Activated CD8-positive, alpha-beta memory T cell treated with anti-CD3 and anti-CD28 coated beads for 1 hour (primary cell): ENCODE data around the gene TNNI3.
"Not testable (repeated sequence)": the region's sequence is repeated elsewhere in the genome, so short reads cannot be mapped to it uniquely, and the experiment has no call there.

Experiments used
- DNase-seq, 2 donors: peaks; one replicate each; pipeline ENCODE4 v3.0.0-alpha.2; 2020; ENCODE audit warnings: low read depth in 1 of 2; ENCODE audit errors: extremely low read depth in 1 of 2

TNNI3 gene

DNA sequence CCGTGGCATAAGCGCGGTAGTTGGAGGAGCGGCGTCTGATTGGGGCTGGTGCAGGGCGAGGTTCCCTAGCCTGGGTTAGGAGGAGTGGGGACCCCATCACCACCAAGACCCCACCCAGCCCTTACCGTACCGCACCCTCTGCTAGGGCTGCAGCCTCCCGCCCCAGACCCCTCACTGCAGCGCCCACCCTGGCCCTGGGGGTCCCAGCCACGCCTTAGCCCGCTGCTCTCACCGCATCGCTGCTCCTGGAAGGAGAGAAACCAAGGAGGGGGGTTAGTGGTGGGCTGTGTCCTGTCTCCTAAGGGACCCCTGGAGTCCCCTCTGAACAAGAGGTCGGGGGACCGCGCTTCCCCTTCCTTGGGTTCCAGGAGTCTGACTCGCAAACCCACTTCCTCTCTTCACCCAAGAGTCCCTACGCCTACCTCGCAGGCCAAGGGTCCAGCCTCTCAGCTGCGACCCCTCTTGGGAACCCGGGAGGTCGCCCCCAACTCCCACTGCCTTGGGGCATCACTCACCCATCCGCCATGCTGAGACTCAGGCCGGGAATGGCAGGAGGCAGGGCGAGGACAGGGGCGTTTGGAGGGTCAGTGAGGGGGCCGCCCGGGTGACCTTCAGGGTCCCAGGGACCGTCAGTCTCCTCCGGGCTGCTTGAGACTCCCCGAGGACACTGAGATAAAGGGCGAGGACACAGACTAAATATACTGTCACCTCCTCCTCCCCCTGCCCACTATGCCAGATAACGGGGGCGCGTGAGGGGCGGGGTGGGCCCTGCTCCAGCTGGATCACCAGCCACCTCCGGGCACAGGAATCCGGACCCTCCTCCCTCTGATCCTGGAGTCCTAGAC lies at the start of gene TNNI3:
TSS of gene TNNI3 (minus strand) at position 669 of the 845 bp plus-strand sequence. CDS start at position 526, 143 bp downstream.
- DNase-seq: no peak

GRCh38 chr19:55206664-55207500 lies 49.4 kb upstream of the TNNI3 start:
- DNase-seq: peak in 1 of 2 donors; percentile 10

DNA sequence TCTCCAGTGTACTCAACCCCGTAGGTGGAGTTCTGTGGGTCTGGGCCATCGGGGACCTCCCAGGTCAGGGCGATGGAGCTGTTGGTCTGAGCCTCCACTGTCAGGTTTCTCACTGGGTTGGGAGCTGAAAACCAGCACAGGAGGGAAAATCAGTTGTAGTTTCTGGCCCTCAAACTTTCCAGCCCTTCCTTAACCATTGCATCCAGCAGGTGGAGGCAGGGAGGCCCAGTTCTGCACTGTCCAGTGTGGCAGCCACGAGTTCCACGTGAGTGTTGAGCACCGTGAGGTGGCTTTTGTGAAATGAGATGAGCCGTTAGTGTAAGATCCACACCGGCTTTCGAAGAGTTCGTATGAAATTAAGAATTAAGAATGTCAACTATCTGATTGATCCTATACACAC lies 44.7 kb upstream of the TNNI3 start:
- not testable (repeated sequence) for DNase-seq

DNA sequence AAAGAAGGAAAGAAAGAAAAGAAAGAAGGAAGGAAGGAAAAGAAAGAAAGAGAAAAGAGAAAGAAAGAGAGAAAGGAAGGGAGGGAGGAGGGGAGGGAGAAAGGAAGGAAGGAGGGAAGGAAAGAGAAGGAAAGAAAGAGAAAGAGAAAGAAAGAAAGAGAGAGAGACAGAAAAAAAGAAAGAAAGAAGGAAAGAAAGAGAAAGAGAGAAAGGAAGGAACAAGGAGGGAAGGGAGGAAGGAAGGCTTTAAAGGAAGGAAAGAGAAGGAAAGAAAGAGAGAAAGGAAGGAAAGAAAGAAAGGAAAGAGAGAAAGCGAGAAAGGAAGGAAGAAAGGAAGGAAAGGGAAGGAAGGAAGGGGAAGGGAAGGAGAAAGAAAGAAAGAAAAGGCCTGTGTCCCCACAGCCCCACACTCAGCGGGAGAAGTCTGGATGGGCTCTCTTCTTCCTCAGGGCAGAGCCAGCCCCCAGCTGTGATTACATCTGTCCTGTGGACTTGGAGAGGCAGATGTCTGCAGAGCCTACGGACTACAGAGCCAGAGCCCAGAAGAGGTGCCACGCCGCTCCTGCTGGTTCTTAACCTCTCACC lies 42.2 kb upstream of the TNNI3 start:
- DNase-seq: no peak

GRCh38 chr19:55198651-55199050 lies 41.1 kb upstream of the TNNI3 start:
- no peak for DNase-seq

DNA sequence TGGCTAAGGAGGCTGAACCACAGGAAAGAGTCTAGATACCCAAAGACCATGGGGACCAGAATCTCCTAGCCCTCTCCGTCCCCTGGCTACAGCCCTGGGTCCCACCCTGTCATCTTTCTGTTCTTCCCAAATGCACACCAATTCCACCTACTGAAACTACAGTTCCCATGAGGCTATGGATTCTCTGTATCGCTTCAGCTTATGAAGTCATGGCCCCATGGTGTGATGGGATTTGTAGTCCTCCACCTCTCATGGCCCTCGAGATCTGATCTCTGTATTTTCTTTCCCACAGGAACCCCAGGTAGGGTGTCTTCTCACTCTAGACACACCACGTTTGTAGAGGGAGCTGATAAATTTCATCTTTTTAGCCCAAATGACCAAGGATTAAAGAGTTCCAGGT lies 40.0 kb upstream of the TNNI3 start:
- no peak for DNase-seq

- no peak for DNase-seq
These were observed 39.3 kb upstream of the TNNI3 start for GRCh38 chr19:55196803-55197202.

DNA sequence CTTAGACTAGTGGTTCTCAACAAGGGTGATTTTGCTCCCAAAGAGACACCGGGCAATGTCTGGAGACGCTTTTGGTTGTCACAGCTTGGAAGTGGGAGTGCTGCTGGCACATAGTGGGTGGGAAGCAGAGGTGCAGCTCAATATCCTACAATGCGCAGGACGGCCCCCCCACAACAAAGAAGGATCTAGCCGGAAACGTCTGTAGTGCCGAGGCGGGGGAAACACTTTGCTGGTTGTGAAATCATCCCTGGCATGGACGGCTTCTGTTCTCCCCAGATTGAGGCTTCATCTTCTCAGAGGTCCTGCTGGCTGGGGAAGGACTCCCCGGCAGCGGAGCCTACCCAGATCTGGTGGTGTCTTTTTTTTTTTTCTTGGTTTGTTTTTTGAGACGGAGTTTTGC lies 35.9 kb upstream of the TNNI3 start:
- DNase-seq: no peak

DNA sequence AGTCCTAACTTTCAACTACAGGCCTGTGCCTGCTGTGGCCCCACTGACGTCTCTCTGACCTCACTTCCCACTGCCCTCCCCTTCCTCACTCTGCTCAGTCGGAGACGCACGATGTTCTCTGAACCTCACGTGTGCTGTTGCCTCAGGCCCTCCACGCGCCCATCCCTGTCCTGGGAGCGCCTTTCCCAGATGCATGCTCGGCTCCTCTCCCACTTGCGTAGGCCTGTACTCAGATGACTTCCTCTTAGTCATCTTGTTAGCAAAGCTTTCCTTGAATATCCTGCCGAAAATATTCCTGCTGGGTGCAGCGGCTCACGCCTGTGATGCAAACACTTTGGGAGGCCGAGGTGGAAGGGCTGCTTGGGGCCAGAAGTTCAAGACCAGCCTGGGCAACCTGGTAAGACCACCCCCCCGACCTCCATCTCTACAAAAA lies 31.9 kb upstream of the TNNI3 start:
- DNase-seq: no peak

- DNase-seq: no peak
These were observed 31.1 kb upstream of the TNNI3 start for GRCh38 chr19:55188625-55189024.

GRCh38 chr19:55186080-55186479 lies 28.5 kb upstream of the TNNI3 start:
- DNase-seq: no peak

GRCh38 chr19:55181740-55182139 lies 24.2 kb upstream of the TNNI3 start:
- no peak for DNase-seq

DNA sequence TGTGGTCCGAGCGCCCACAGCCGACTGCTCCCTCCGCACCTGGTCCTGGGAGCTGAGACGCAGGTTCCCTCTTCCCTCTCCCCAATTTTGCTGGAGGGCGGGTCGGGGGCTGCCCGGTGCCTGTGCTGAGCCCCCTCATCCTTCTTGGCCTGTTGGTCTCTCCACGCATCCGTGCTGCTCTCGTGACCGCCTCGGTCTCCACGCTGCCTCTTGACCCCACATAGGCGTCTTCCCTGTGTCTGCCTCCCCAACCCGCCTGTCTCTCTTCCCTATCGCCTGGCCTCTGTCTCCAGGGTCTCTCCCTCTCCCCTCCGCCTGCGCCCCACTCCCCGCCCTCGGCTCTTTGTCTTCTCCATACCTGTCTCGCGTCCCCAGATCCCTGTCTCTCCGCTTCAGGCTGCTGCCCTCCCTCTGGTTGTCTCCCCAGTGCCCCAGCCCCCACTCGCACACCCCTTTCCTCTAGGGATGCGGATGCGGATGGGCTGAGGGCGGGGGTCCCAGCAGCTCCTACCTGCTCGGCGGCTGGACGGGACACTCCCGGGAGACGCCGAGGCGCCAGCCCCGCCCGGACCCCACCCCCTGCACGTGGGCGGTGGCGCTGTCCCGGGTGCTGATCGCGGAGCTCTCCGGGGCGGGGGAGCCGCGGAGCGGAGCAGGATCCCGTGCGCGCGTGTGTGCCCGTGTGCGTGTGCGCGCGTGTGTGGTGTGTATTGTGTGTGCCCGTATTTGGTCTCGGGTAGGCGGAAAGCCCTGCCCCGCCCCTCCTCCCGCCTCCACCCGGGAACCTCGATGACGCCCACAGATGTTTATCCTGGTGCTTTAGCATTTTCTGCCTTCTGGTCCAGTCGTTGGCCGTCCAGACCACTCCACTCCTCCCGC lies 22.3 kb upstream of the TNNI3 start, which contains the start of gene SYT5:
TSS of gene SYT5 (minus strand) at position 684 of the 879 bp plus-strand sequence. CDS start 1,248 bp downstream, outside the sequence.
- DNase-seq: peak in 1 of 2 donors; percentile 62

GRCh38 chr19:55178781-55179599 lies 21.5 kb upstream of the TNNI3 start:
- DNase-seq: peak; percentile 92 to 93

DNA sequence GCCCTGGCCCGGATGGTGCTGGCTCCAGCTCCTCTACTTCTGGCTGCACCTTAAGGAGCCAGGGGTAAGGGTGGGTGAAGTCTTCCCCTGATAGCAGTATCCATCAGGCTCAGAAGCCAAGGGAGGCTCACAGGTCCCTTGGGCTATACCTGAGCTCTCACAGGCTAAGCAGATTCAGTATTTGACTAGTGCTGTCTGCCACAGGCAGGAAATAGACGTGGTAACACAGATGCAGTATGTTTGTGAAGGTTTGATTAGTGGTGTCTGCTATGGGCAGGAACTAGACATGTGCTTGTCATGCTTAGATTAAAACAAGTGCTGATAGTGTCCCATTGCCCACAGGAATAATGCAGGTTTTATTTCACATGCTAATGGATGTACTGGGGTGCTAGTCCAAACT lies 18.5 kb upstream of the TNNI3 start:
- no peak for DNase-seq

- DNase-seq: no peak
These were observed 17.8 kb upstream of the TNNI3 start for GRCh38 chr19:55175117-55175867.

GRCh38 chr19:55174425-55175116 lies 17.0 kb upstream of the TNNI3 start:
- no peak for DNase-seq

GRCh38 chr19:55173714-55174409 lies 16.3 kb upstream of the TNNI3 start:
- DNase-seq: no peak
